ENCODE results near the gene GALNTL6.

DNA sequence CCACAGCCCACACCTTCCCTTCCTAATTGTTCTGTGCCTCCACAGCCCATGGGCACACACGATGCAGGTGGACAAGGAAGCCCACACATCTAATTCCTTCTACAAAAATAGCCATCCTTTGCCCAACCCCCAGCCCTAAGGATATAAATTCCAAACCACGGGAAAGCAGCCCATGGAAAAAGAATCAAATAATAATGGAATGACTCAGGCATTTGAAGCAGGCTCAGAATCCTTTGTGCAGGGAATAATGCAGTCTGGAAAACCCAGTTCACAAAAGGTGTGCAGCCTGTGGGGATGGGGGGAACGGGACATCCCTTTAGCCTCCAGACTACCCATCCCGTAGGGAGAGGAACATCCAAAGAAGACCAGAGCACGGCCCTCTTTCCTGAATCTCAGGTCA, 1013.1 kb downstream of the GALNTL6 start:
- TF ChIP-seq, protein P1, sequence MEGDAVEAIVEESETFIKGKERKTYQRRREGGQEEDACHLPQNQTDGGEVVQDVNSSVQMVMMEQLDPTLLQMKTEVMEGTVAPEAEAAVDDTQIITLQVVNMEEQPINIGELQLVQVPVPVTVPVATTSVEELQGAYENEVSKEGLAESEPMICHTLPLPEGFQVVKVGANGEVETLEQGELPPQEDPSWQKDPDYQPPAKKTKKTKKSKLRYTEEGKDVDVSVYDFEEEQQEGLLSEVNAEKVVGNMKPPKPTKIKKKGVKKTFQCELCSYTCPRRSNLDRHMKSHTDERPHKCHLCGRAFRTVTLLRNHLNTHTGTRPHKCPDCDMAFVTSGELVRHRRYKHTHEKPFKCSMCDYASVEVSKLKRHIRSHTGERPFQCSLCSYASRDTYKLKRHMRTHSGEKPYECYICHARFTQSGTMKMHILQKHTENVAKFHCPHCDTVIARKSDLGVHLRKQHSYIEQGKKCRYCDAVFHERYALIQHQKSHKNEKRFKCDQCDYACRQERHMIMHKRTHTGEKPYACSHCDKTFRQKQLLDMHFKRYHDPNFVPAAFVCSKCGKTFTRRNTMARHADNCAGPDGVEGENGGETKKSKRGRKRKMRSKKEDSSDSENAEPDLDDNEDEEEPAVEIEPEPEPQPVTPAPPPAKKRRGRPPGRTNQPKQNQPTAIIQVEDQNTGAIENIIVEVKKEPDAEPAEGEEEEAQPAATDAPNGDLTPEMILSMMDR (IDR thresholded peaks at IDR 0.05): no peak
- no peak for TF ChIP-seq POLR2A (IDR thresholded peaks at IDR 0.05)

Measured in testis (tissue), 2 donors.